ENCODE data around the gene NHLH1.

NHLH1 gene

GRCh38 chr1:160413716-160414115, 46.8 kb downstream of the NHLH1 start:
- DNase-seq = no peak

DNA sequence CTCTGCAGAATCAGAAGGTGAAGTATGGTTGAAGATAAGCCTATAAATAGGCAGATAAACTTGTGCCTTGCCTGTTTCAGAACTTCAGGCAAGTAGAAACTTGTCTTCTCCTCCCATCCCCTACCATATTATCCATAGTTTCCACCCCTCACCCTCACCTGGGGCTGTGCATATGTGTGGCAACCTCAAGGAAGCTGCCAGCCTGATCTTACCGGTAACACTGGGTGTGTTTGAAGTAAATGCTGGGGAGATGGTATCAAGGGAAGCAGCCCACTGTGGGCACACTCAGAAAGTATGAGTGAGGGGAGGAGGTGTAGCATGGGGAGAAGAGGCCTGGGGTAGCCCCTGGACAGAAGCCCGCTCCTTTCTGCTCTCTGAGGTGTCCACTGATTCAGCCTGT, 48.0 kb downstream of the NHLH1 start:
- DNase-seq = no peak

DNA sequence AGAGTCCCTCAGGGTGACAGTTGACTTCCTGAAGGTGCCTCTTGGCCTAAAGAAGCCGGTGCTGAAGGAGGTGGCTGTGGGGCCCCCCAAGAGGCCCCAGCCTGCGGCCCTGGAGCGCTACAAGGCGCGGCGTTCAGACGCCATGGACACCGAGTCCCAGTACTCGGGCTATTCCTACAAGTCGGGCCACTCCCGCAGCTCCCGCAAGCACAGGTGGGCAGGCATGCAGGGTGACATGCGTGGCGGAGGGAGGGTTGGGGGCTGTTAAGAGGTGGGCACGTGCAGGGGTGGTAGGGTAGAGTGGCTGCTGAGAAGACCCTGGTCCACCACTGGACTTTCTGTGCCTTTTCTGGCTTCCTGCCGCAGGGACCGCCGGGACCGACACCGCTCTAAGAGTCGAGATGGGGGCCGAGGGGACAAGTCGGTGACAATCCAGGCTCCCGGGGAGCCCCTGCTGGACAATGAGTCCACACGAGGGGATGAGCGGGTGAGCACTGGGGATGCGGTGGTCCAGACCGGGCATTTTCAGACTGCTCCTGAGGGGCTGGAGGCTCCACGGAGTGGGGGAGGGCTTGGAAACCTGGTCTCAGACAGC, 48.9 kb downstream of the NHLH1 start:
- no peak for DNase-seq

DNA sequence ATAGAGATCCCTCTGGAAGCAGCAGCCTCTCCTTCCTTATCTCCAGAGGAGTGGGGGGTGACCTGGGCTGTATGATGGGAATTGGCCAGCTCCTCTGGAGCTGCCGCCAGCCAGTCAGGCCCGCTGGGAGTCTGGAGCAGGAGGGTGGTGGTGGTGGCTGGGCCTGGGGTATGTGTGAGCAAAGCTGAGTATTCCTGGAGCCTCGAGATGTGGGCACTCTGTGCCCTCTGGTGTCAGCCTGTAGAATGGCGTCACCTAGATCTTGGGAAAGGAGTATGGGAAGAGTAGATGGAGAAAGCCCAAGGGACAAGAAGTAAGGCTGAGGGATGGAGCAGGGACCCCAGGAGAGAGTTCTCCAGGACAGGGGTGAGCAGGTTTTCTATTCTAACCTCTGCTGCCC, 49.5 kb downstream of the NHLH1 start:
- no peak for DNase-seq

- DNase-seq = no peak
These were observed 51.6 kb downstream of the NHLH1 start for GRCh38 chr1:160418483-160418882.

DNA sequence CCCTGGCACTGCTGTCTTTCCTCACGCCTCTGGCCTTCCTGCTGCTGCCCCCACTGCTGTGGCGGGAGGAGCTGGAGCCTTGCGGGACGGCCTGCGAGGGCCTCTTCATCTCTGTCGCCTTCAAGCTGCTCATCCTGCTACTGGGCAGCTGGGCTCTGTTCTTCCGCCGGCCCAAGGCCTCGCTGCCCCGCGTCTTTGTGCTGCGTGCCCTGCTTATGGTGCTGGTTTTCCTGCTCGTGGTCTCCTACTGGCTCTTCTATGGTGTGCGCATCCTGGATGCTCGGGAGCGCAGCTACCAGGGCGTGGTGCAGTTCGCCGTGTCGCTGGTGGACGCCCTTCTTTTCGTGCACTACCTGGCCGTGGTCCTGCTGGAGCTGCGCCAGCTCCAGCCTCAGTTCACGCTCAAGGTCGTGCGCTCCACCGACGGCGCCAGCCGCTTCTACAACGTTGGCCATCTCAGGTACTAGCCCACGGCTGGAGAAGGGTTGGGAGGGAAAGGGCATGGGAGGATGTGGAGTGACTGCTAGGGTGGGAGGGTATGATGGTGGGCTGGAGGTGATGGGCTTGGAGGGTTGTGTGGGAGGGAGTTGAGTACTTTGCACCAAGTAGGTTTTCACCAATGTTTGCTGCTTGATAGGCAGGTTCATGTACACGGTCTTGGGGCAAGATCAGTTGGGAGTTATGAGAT, 52.4 kb downstream of the NHLH1 start:
- DNase-seq = no peak

GRCh38 chr1:160419838-160420169, 52.9 kb downstream of the NHLH1 start:
- DNase-seq = peak; percentile 7

DNA sequence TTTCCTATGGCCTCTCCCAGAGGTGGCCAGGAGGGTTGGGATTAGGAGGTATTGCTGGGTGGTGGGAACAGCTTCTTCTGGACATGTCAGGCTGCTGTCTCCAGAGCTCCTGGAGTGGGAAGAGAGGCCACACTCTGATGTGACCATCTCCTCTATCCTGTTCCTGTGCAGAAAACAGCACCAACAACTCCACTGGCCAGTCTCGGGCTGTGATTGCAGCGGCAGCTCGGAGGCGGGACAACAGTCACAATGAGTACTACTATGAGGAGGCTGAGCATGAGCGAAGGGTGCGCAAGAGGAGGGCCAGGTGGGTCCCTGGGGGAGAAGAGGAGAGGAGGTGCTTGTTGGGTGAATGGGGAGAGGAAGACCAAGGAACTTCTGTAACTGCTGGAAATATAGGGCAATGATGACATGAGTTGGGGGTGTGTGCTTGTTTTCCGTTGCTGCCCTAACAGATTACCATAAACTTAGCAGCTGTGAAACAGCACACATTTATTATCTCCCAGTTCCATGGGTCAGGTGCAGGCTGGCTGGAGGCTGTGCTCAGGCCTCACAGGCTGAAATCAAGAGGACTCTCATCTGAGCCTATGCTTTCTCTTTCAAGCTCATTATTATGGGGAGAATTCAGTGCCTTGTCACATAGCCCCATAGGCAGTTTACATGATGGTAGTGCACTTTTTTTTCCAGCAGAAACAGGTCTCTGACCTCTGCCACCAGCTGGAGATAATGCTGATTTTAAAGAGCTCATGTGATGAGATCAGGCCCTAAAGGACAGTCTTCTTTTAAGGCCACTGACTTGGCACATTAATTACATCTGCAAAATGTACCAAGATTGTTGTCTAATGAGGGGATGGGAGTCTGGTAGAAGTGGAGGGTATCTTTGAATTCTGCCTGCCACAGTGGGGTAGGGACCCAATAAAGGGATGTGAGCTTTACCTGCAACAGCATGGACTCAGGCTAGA, 54.3 kb downstream of the NHLH1 start:
- DNase-seq = peak; percentile 38

DNA sequence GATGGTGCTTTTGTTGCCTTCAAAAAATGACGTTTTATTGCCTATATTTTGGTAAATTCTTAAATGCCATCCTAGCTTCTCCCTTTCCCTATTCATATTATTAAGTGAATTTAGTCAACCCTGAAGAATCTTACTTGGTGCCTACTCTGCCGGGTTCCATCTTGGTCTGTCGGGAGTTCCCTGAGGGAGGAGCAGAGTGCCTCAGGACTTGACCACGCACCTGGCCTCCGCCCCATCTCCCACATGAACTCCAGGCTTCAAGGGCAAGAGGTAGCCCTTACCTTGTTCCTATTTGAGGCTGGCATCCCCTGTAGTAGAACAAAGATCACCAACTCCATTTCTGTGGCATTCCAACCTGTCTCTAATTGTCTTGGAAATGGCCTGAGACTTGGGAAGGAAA, 55.0 kb downstream of the NHLH1 start:
- DNase-seq = peak; percentile 21
